NCI-H1436 (cell line): ENCODE measurements around the gene LOC128125822.
A peak's percentile ranks its signal among the peaks of the same experiment; 100 is the strongest.

Experiments
- DNase-seq: peaks from one replicate; lab custom pipeline; 2025; lab: John Stamatoyannopoulos, UW

Gene LOC128125822

DNA sequence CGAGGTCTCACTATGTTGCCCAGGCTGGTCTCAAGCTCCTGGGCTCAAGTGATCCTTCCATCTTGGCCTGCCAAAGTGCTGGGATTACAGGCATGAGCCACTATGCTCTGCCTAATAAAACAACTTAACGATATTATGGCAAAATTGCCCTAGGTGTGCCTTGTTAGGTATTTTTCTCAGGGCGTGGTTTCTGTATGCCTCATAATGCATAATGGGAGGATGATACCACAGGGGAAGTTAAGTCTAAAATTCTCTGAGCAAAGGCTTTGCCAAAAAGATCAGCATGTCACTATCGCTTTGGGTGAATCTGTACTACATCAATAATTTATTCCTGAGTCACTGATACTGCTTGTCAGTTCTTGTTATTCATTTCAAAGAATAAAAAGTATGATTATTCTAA lies 15.9 kb upstream of the LOC128125822 start:
- no peak for DNase-seq

DNA sequence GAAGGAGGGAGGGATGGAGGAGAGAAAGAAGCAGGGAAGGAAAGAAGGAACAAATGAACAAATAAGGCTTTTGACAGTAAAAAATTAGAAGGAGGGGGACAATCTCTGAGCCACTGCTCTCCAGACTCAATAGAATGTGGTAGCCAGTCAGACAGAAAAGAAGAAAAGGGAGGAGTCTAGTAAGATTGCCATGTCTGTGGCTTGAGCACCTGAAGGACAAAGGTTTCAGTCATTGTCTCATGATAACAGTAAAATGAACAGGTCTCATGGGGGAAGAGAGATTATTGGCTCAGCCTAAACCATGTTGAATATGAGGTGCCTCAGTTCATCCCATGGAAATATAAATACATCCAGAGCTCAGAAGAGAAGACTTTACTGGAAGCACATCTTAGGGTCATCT lies 14.0 kb upstream of the LOC128125822 start:
- no peak for DNase-seq

DNA sequence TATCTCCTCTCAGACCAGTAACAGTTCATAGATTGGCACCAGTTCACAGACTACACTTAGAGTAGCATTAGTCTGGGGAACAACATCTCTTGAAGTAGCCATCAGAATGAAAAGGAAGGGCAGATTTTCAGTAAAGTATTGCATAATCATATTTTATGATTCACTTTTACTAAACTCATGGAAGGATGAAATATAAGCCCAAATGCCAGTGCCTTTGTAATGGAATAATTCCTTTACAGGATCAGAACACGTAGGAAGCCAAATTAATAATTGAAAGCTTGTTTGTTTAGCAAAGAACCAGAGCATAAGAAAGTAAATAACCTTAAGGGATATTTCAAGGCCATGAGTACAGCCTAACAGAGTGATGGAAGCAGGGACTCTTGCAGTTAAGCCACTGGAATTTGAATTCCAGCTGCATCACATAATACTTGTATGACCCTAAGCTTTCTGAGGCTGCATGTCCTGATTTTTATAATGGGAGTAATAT lies 11.4 kb upstream of the LOC128125822 start:
- DNase-seq, result no peak

GRCh38 chr6:63561288-63561687 lies 11.0 kb upstream of the LOC128125822 start:
- no peak for DNase-seq

DNA sequence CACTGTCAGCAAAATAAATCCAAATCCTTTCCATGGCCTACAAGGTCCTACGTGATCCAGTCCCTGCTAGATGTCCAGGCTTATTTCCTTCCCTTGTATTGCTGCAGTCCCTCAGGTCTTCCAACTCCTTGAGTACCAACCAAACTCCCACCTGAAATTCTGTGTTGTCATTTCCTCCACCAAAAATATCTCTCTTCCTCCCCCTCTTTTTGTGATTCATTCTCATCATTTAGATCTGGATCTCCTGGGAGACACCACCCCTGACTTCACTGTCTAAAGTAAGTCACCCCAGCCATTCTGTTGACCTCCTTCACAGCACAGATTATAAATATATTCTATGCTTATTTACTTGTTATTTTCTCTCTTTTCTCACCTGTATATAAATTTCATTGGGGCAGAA lies 9.0 kb upstream of the LOC128125822 start:
- DNase-seq, result no peak

GRCh38 chr6:63565058-63565726 lies 7.1 kb upstream of the LOC128125822 start:
- DNase-seq, result no peak

- DNase-seq, result no peak
Observed at GRCh38 chr6:63565727-63566596, 6.3 kb upstream of the LOC128125822 start.

- DNase-seq, result no peak
Observed at GRCh38 chr6:63567966-63568365, 4.3 kb upstream of the LOC128125822 start.

DNA sequence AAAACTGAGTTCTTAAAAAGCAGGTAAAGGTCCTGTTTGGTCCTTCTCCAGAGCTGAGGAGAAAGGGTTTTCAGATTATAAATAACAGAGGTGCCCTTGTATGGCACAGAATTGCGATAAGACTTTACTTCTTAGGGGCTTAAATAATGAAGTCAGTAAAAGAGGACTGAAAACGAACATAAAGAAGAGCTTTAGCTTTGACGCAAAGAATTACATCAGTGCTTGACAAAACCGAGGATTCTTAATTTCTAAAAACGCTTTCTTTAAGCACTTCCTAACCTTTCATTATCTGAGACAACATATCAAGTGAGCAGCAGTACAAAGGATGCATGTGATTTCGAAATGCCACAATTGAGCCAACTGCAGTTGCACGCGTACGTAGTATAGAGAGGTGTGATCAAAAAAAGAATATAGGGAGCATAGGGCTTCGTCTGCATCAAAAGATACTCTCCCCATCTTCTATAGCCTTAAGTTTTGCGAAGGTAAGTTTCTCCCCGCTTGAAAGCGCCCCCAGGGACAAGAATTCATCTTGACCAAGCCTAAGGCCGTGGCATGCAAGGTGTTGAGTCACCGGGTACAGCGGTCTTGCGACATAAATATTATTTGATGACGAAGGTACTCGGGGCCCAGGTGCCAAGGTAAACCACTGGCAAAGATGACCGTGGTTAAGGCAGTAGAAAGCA lies 778 bp upstream of the LOC128125822 start:
- peak; percentile 61 for DNase-seq

DNA sequence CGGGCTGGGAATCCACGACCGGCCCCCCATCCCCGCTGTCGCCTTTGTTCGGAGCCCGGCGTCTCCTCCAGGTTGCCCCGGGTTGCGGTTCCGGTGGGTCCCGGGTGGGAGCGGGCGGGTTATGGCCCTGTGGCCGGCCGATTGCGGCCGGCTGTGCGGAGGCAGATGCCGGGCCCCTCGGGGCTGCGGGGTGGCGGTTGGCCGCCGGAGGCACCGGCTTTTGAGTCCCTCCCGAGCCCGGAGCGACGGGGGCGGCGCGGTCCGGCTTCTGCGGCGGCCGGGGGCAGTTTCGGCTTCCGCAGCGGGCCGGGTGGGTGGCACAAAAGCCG lies 431 bp downstream of the LOC128125822 start:
- no peak for DNase-seq

DNA sequence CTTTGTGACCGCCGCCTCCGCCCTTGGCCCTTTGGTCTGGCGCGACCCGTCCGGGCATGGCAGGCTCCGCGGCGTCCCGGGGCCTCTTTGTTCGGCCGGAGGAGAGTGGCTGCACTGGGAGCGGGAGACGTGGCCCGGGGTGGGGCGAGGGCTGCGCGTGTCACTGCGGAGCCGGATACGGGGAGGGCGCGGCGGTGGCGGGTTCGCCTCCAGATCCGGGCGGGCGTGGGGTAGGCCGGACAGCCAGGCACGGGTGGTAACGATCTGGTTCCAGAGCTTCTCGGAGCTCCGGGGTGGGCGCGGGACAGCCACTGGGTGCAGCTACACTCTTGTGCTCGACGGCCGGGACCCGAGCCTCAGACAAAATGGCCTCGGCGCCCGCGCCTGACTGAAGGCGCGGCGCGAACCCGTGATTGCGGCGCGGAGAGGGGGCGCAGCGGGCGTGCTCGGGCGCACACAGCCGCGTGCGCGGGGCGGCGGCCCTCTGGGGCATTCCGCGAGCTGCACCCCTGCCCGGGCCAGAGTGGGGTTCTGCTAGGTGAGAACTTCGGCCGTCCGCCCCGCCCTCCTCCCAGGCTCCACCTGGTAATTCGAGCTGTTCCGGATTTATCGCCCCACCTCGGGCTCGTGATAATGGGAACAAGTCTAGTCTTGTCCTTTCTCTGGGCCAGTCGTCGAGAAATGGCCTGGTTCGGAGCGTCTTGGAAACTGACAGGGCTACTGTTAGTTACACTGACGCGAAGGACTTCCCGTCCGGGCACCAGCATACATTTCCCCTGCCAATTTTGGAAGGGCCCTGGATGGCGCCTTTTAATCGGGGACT lies 1.0 kb downstream of the LOC128125822 start:
- DNase-seq, result peak; percentile 70

GRCh38 chr6:63573899-63574553 lies 1.7 kb downstream of the LOC128125822 start:
- DNase-seq, result peak; percentile 63

- no peak for DNase-seq
Observed at GRCh38 chr6:63574554-63574900, 2.2 kb downstream of the LOC128125822 start.

DNA sequence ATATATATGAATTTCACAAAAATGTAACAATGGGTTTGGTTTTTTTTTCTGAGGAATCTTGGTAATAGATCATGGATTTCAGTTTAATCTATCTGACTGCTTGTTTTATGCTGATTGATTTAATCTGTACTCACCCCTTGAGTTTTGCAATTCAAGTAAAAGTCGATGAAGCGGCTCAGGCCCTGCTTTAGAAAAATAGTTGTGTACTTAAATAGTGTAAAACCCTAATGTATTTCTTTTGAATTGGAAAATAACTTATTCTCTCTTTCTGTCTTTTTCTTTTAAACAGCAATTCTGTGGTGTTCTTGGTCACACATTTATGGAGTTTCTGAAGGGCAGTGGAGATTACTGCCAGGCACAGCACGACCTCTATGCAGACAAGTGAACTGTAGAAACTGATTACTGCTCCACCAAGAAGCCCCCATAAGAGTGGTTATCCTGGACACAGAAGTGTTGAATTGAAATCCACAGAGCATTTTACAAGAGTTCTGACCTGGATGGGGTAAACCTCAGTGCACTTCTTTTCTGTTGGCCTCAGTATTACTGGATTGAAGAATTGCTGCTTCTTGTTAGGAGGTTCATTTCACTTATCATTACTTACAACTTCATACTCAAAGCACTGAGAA lies 4.0 kb downstream of the LOC128125822 start:
- DNase-seq, result no peak

- no peak for DNase-seq
Observed at GRCh38 chr6:63576985-63577712, 4.9 kb downstream of the LOC128125822 start.

GRCh38 chr6:63578757-63579156 lies 6.5 kb downstream of the LOC128125822 start:
- DNase-seq, result no peak

GRCh38 chr6:63579937-63580703 lies 7.8 kb downstream of the LOC128125822 start:
- DNase-seq, result no peak

GRCh38 chr6:63580704-63580961 lies 8.4 kb downstream of the LOC128125822 start:
- no peak for DNase-seq

DNA sequence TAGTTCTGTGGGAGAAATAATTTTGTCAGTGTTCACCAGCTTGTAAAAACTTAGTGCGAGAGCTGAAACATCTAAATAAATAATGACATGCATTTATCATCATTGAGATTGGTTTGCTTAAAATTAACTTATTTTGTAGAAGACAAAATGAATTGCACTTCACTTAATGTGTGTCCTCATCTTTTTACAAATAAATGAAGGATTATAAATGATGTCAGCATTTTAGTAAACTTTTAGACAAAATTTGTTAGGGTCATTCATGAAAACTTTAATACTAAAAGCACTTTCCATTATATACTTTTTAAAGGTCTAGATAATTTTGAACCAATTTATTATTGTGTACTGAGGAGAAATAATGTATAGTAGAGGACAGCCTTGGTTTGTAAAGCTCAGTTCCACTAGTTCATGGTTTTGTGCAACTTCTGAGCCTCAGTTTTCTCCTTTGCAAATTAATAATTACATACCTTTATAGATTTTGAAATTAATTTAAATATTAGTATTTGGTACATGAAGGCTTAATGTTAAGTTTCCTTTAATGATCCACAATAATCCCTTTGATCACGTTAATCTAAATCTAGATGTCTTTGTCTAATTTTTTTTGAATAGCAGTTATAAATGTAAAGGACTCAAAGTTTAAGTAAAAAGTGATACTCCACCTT lies 9.2 kb downstream of the LOC128125822 start:
- no peak for DNase-seq
